Natural killer cell (primary cell): Measurements from ENCODE around the gene TP53BP1. TPM values are rescaled to one million over a fixed set of nuclear protein-coding genes. Genes with fewer than 3 reads are reported as not detected.
A peak's percentile ranks its signal among the peaks of the same experiment; 100 is the strongest.

Experiments
- ATAC-seq, 3 donors: fragments of 150-1000 bp in 2 of 3; fragments of 200-7000 bp in 1 of 3; cut with Tn5 transposase; 1 replicate in 1 of 3; 2 replicates in 2 of 3; pipeline ENCODE4 v1.10.0; 2021; ENCODE audit warnings: mild to moderate bottlenecking in 2 of 3, moderate library complexity in 2 of 3
- DNase-seq, 2 donors: peaks; one replicate each; pipeline versions ENCODE4 v3.0.0 to v3.0.0-alpha.2; 2013 to 2021; ENCODE audit warnings: mixed read lengths in 1 of 2
- H3K27ac ChIP-seq: one replicate; pipeline ENCODE4 v1.5.1; 2013; ENCODE audit warnings: mild to moderate bottlenecking, low read length
- H3K27me3 ChIP-seq: one replicate; pipeline ENCODE4 v1.6.1; 2013; ENCODE audit warnings: low read length; ENCODE audit not compliant: control insufficient read depth, insufficient read depth
- H3K36me3 ChIP-seq: one replicate; pipeline ENCODE4 v1.6.1; 2013; ENCODE audit warnings: low read length; ENCODE audit not compliant: control insufficient read depth, insufficient read depth
- H3K4me1 ChIP-seq: one replicate; pipeline ENCODE4 v1.6.1; 2013; ENCODE audit warnings: low read length; ENCODE audit not compliant: control insufficient read depth, insufficient read depth
- H3K4me3 ChIP-seq: one replicate; pipeline ENCODE4 v1.5.1; 2013; ENCODE audit warnings: low read length
- H3K9me3 ChIP-seq: one replicate; pipeline ENCODE4 v1.6.1; 2013; ENCODE audit warnings: low read length; ENCODE audit not compliant: control insufficient read depth, insufficient read depth
- H3K27ac Mint-ChIP-seq, 2 donors: one replicate each; pipeline ENCODE4 v1.8.0; 2022; ENCODE audit warnings: mild to moderate bottlenecking in 2 of 2, mixed read lengths in 2 of 2, moderate library complexity in 1 of 2
- H3K27me3 Mint-ChIP-seq, 2 donors: one replicate each; pipeline ENCODE4 v1.8.0; 2022; ENCODE audit warnings: low read depth in 2 of 2, mixed read lengths in 2 of 2
- H3K36me3 Mint-ChIP-seq: one replicate; pipeline ENCODE4 v1.8.0; 2022; ENCODE audit warnings: mixed read lengths
- H3K4me1 Mint-ChIP-seq, 2 donors: one replicate each; pipeline ENCODE4 v1.8.0; 2022; ENCODE audit warnings: mixed read lengths in 2 of 2
- H3K4me3 Mint-ChIP-seq: one replicate; pipeline ENCODE4 v1.8.0; 2022; ENCODE audit warnings: mild to moderate bottlenecking, moderate library complexity, mixed read lengths
- H3K9me3 Mint-ChIP-seq, 2 donors: one replicate each; pipeline ENCODE4 v1.8.0; 2022; ENCODE audit warnings: mixed read lengths in 2 of 2
- WGBS: methylation state at CpG from one replicate; pipeline ENCODE4 v1.1.7; 2013; ENCODE audit warnings: missing lambda C conversion rate; ENCODE audit not compliant: insufficient coverage; 5-methylcytosine and 5-hydroxymethylcytosine counted together
- intact Hi-C: fragments of 100-400 bp; cut with micrococcal nuclease; formaldehyde crosslinking; loops from one replicate; pipeline ENCODE4 v1.14.2; 2022
- total RNA-seq, 4 donors: library from RNA; stranded (reverse); fragments of 120-200 nt in 1 of 4; gene quantifications; one replicate each; pipeline versions ENCODE4 v1.2.3 to v1.2.4, GENCODE V29; 2013 to 2022
- TF ChIP-seq, protein P1 (sequence below): fragments of 200-600 bp; IDR thresholded peaks from one replicate; pipeline ENCODE4 v1.8.0; 2022; ENCODE audit warnings: antibody characterized with exemption

Gene TP53BP1
- total RNA-seq, 3 donors from 2014 or later (not counting 1 experiment from before 2014, with no cell fraction given), result 27.9 to 32.9 (median 31.5) TPM

GRCh38 chr15:43515741-43516140 is 22.8 kb upstream of the TP53BP1 start:
- intact Hi-C loops, result no loop called here
- no peaks in the 10 kb centered on the region for H3K9me3 ChIP-seq
- no peak for DNase-seq
- H3K9me3 Mint-ChIP-seq, result no peaks in the 10 kb centered on the region
- no peaks in the 10 kb centered on the region for H3K36me3 ChIP-seq
- no peak overlapping the region for H3K4me3 Mint-ChIP-seq
- H3K4me1 ChIP-seq, result peaks cover 18% of the 10 kb centered on the region
- ATAC-seq, result no peak
- H3K27ac ChIP-seq, result no peak overlapping the region
- H3K27ac Mint-ChIP-seq, result no peak overlapping the region
- peaks cover 26 to 41% of the 10 kb centered on the region in 2 donors for H3K4me1 Mint-ChIP-seq
- 17% methylated on average over 1 of the region's 2 CpGs for WGBS
- H3K27me3 Mint-ChIP-seq, result peaks cover 39 to 57% of the 10 kb centered on the region in 2 donors
- TF ChIP-seq, protein P1, sequence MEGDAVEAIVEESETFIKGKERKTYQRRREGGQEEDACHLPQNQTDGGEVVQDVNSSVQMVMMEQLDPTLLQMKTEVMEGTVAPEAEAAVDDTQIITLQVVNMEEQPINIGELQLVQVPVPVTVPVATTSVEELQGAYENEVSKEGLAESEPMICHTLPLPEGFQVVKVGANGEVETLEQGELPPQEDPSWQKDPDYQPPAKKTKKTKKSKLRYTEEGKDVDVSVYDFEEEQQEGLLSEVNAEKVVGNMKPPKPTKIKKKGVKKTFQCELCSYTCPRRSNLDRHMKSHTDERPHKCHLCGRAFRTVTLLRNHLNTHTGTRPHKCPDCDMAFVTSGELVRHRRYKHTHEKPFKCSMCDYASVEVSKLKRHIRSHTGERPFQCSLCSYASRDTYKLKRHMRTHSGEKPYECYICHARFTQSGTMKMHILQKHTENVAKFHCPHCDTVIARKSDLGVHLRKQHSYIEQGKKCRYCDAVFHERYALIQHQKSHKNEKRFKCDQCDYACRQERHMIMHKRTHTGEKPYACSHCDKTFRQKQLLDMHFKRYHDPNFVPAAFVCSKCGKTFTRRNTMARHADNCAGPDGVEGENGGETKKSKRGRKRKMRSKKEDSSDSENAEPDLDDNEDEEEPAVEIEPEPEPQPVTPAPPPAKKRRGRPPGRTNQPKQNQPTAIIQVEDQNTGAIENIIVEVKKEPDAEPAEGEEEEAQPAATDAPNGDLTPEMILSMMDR, result no peak
- H3K27me3 ChIP-seq, result peaks cover 11% of the 10 kb centered on the region
- H3K4me3 ChIP-seq, result no peak overlapping the region
- no peaks in the 10 kb centered on the region for H3K36me3 Mint-ChIP-seq

GRCh38 chr15:43514241-43515057 is 21.5 kb upstream of the TP53BP1 start:
- intact Hi-C loops, result loop anchor here (5.0 kb wide), 1 partner anchor 137 kb away; no protein-coding TSS in a partner anchor
- TF ChIP-seq, protein P1, result peak; percentile 40
- Mint-ChIP-seq H3K36me3 (no peaks in the 10 kb centered on the region), H3K27ac (no peak overlapping the region), H3K4me1 (peaks cover 33 to 48% of the 10 kb centered on the region in 2 donors), H3K4me3 (no peak overlapping the region), H3K9me3 (no peaks in the 10 kb centered on the region), H3K27me3 (peaks cover 36 to 52% of the 10 kb centered on the region in 2 donors)
- Histone ChIP-seq H3K27ac (no peak overlapping the region), H3K36me3 (no peaks in the 10 kb centered on the region), H3K9me3 (no peaks in the 10 kb centered on the region), H3K4me3 (no peak overlapping the region), H3K27me3 (peaks cover 11% of the 10 kb centered on the region), H3K4me1 (peaks cover 25% of the 10 kb centered on the region)
- DNase-seq (peak in 1 of 2 donors; percentile 62), ATAC-seq (no peak)
- WGBS, result 31% methylated on average over 2 of the region's 4 CpGs

DNA sequence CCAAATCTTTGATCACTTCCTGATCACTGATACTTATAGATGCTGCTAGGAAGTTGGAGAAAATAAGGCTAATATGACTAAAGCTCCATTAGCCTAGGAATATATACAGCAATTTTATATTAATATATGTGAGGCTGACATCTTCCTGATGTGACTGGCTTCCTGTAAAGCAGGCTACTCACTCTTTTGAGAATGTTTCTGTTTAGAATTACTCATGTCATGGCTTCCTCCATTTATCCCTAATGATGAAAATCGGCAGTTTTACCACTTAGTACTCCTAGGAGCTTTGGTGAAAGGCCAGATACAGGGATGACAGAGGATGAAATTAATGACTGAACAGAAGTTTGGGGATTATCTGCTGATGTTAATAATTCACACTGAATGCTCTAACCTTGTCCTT is 20.6 kb upstream of the TP53BP1 start:
- H3K9me3 Mint-ChIP-seq, result no peaks in the 10 kb centered on the region
- peaks cover 33 to 41% of the 10 kb centered on the region in 2 donors for H3K4me1 Mint-ChIP-seq
- no peaks in the 10 kb centered on the region for H3K36me3 Mint-ChIP-seq
- no peak overlapping the region for H3K4me3 Mint-ChIP-seq
- no peak overlapping the region for H3K27ac Mint-ChIP-seq
- TF ChIP-seq, protein P1, result no peak
- Histone ChIP-seq H3K36me3 (no peaks in the 10 kb centered on the region), H3K27ac (no peak overlapping the region), H3K27me3 (peaks cover 11% of the 10 kb centered on the region), H3K4me3 (no peak overlapping the region), H3K4me1 (peaks cover 24% of the 10 kb centered on the region), H3K9me3 (no peaks in the 10 kb centered on the region)
- intact Hi-C loops, result loop anchor here (5.0 kb wide), 1 partner anchor 136 kb away; no protein-coding TSS in a partner anchor
- no CpG with 5 or more reads among the region's 1 CpG for WGBS
- H3K27me3 Mint-ChIP-seq, result peaks cover 28 to 45% of the 10 kb centered on the region in 2 donors
- ATAC-seq (no peak), DNase-seq (no peak)
